Body of pancreas (tissue), 4 donors: Measurements from ENCODE around the gene C12orf75. TPM values are rescaled to one million over a fixed set of nuclear protein-coding genes. Genes with fewer than 3 reads are reported as not detected.

Source experiments
- ATAC-seq: fragments of 150-250 bp; one replicate; pipeline ENCODE4 v1.9.1; 2016
- DNase-seq, 4 donors: peaks; one replicate each; pipeline ENCODE4 v3.0.0-alpha.2; 2019
- H3K27ac ChIP-seq, 4 donors: fragments of 200-600 bp; sonication (generic); 1 replicate in 3 of 4; 2 replicates in 1 of 4; pipeline versions ENCODE4 v1.5.1 to v1.6.1; 2016 to 2019; ENCODE audit warnings: mild to moderate bottlenecking in 1 of 4, mixed read lengths in 1 of 4, moderate library complexity in 1 of 4
- H3K27me3 ChIP-seq, 2 donors: fragments of 200-600 bp; sonication (generic); one replicate each; pipeline ENCODE4 v1.6.0; 2016; ENCODE audit warnings: mild to moderate bottlenecking in 1 of 2
- H3K36me3 ChIP-seq, 2 donors: fragments of 200-600 bp; sonication (generic); replicated peaks in 1 of 2; 2 replicates each; pipeline ENCODE4 v1.5.1; 2016; ENCODE audit warnings: low read depth in 2 of 2; ENCODE audit not compliant: insufficient read depth in 1 of 2
- H3K4me1 ChIP-seq: fragments of 200-600 bp; sonication (generic); one replicate; pipeline ENCODE4 v1.6.0; 2016
- H3K4me3 ChIP-seq, 2 donors: fragments of 200-600 bp; sonication (generic); 1 replicate in 1 of 2; 2 replicates in 1 of 2; pipeline ENCODE4 v1.5.1; 2016 to 2019
- H3K9me3 ChIP-seq, 3 donors: fragments of 200-600 bp; sonication (generic); 1 replicate in 2 of 3; 2 replicates in 1 of 3; pipeline ENCODE4 v1.5.1; 2016
- CTCF ChIP-seq, 7 experiments: fragments of 450-650 bp in 4 of 7; fragments of 200-600 bp in 3 of 7; sonication (generic) in 3 of 7; IDR thresholded peaks; one replicate each; pipeline ENCODE4 v1.5.1; 2016 to 2019; ENCODE audit warnings: antibody characterized with exemption in 7 of 7
- POLR2A ChIP-seq, 3 donors: fragments of 450-650 bp; IDR thresholded peaks; one replicate each; pipeline ENCODE4 v1.6.1; 2016; ENCODE audit warnings: antibody characterized with exemption in 3 of 3, mild to moderate bottlenecking in 2 of 3
- WGBS, 2 donors: methylation state at CpG; one replicate each; pipeline ENCODE4 v1.1.5; 2017; 5-methylcytosine and 5-hydroxymethylcytosine counted together
- intact Hi-C: fragments of 100-400 bp; cut with DNase I; formaldehyde crosslinking; loops from one replicate; pipeline ENCODE4 v1.15.1; 2023
- total RNA-seq, 2 donors: library from RNA; depleted of rRNA; stranded (reverse); fragments of >200 nt; gene quantifications; one replicate each; pipeline ENCODE4 v1.1.0, GENCODE V29; 2016

The C12orf75 gene
- total RNA-seq, 2 donors from 2014 or later = 39.2 to 57.6 TPM

GRCh38 chr12:105292705-105293104, 37.8 kb upstream of the C12orf75 start:
- no peak overlapping the region for H3K27ac ChIP-seq
- no peak overlapping the region for H3K4me3 ChIP-seq
- H3K36me3 ChIP-seq = no peaks in the 10 kb centered on the region
- WGBS, 2 donors = 18 to 25% methylated on average over 1 of the region's 1 CpG
- ATAC-seq = no peak
- no peak for DNase-seq
- TF ChIP-seq POLR2A (IDR thresholded peaks at IDR 0.05) = no peak
- no peak for TF ChIP-seq CTCF (IDR thresholded peaks at IDR 0.05)
- H3K27me3 ChIP-seq = no peaks in the 10 kb centered on the region
- H3K9me3 ChIP-seq = no peaks in the 10 kb centered on the region
- no peaks in the 10 kb centered on the region for H3K4me1 ChIP-seq
- intact Hi-C loops = no loop called here

GRCh38 chr12:105293187-105293586, 37.3 kb upstream of the C12orf75 start:
- no peak overlapping the region for H3K27ac ChIP-seq
- intact Hi-C loops = no loop called here
- H3K9me3 ChIP-seq = no peaks in the 10 kb centered on the region
- no peaks in the 10 kb centered on the region for H3K4me1 ChIP-seq
- H3K27me3 ChIP-seq = no peaks in the 10 kb centered on the region
- H3K36me3 ChIP-seq = no peaks in the 10 kb centered on the region
- no peak overlapping the region for H3K4me3 ChIP-seq
- DNase-seq = no peak
- ATAC-seq = no peak
- TF ChIP-seq POLR2A (IDR thresholded peaks at IDR 0.05) = no peak
- no peak for TF ChIP-seq CTCF (IDR thresholded peaks at IDR 0.05)

- Histone ChIP-seq H3K9me3 (no peaks in the 10 kb centered on the region), H3K27me3 (no peaks in the 10 kb centered on the region), H3K27ac (no peak overlapping the region), H3K4me3 (no peak overlapping the region), H3K36me3 (no peaks in the 10 kb centered on the region), H3K4me1 (no peaks in the 10 kb centered on the region)
- 74 to 87% methylated on average over 2 of the region's 2 CpGs for WGBS, 2 donors
- DNase-seq (no peak), ATAC-seq (no peak)
- intact Hi-C loops = no loop called here
- no peak for TF ChIP-seq POLR2A (IDR thresholded peaks at IDR 0.05)
- TF ChIP-seq CTCF (IDR thresholded peaks at IDR 0.05) = no peak
These were observed 36.3 kb upstream of the C12orf75 start for GRCh38 chr12:105294161-105294560.

GRCh38 chr12:105294886-105295479, 35.5 kb upstream of the C12orf75 start:
- ATAC-seq (no peak), DNase-seq (no peak)
- intact Hi-C loops = no loop called here
- TF ChIP-seq POLR2A (IDR thresholded peaks at IDR 0.05) = no peak
- TF ChIP-seq CTCF (IDR thresholded peaks at IDR 0.05) = no peak
- 60 to 72% methylated on average over 4 of the region's 4 CpGs for WGBS, 2 donors
- Histone ChIP-seq H3K27ac (no peak overlapping the region), H3K9me3 (no peaks in the 10 kb centered on the region), H3K4me3 (no peak overlapping the region), H3K27me3 (no peaks in the 10 kb centered on the region), H3K36me3 (no peaks in the 10 kb centered on the region), H3K4me1 (no peaks in the 10 kb centered on the region)
